A549 (cell line): ENCODE data around the gene TLNRD1. TPM values are rescaled to one million over a fixed set of nuclear protein-coding genes. Genes with fewer than 3 reads are reported as not detected.

ENCODE experiments used
- ATAC-seq, 2 experiments: fragments of 200-7000 bp in 1 of 2; fragments of >200 bp in 1 of 2; cut with Nextera tagmentation in 1 of 2; cut with Tn5 transposase in 1 of 2; 3 replicates each; pipeline versions ENCODE4 v1.8.0 to v1.9.1; 2018 to 2020; ENCODE audit warnings: mild to moderate bottlenecking in 1 of 2, moderate library complexity in 1 of 2
- CTCF ChIA-PET: fragments of 300-600 bp; sonication (Branson Sonifier 250); formaldehyde crosslinking; extraction: SDS; loops from one replicate; lab custom pipeline; 2021; ENCODE audit warnings: antibody characterized with exemption, inconsistent platforms; lab: Yijun Ruan, JAX
- POLR2A ChIA-PET: fragments of 350-600 bp; formaldehyde crosslinking; extraction: SDS; loops from one replicate; lab custom pipeline; 2021; ENCODE audit warnings: antibody characterized with exemption, inconsistent platforms; lab: Yijun Ruan, JAX
- DNase-seq, 2 experiments: peaks; one replicate each; pipeline versions ENCODE4 v3.0.0 to v3.0.0-alpha.2; 2011 to 2016; ENCODE audit warnings: low read depth in 1 of 2, low spot score in 1 of 2
- FAIRE-seq: peaks from 2 replicates; lab custom pipeline; 2011; peaks lifted over from hg19 to GRCh38; lab: Jason Lieb, UNC
- H3K27ac ChIP-seq, 2 experiments: fragments of >200 bp; sonication (Bioruptor Twin); formaldehyde crosslinking; 3 replicates each; pipeline ENCODE4 v1.5.1; 2016 to 2017
- H3K4me1 ChIP-seq: fragments of >200 bp; sonication (Bioruptor Twin); formaldehyde crosslinking; 3 replicates; pipeline ENCODE4 v1.6.1; 2016
- H3K4me2 ChIP-seq: fragments of >200 bp; sonication (Bioruptor Twin); formaldehyde crosslinking; 3 replicates; pipeline ENCODE4 v1.6.1; 2016
- H3K4me3 ChIP-seq: fragments of >200 bp; sonication (Bioruptor Twin); formaldehyde crosslinking; 3 replicates; pipeline ENCODE4 v1.5.1; 2016
- H3K9me3 ChIP-seq: fragments of >200 bp; sonication (Bioruptor Twin); formaldehyde crosslinking; 3 replicates; pipeline ENCODE4 v1.6.1; 2016
- CEBPB ChIP-seq, 2 experiments: fragments of >200 bp in 1 of 2; sonication (Bioruptor Twin) in 1 of 2; formaldehyde crosslinking in 1 of 2; IDR thresholded peaks; 2 replicates each; pipeline ENCODE4 v1.6.1; 2012 to 2016
- EP300 ChIP-seq, 2 experiments: fragments of >200 bp; sonication (Bioruptor Twin); formaldehyde crosslinking; IDR thresholded peaks; 2 replicates in 1 of 2; 3 replicates in 1 of 2; pipeline ENCODE4 v1.6.1; 2016 to 2017
- FOSB ChIP-seq: fragments of 250-450 bp; sonication (Bioruptor Pico); IDR thresholded peaks from 2 replicates; pipeline ENCODE4 v1.5.0; 2020; ENCODE audit warnings: mild to moderate bottlenecking, moderate library complexity
- FOSL2 ChIP-seq, 2 experiments: fragments of 450-650 bp in 1 of 2; fragments of >200 bp in 1 of 2; sonication (Bioruptor Twin) in 1 of 2; formaldehyde crosslinking; IDR thresholded peaks; 2 replicates each; pipeline versions ENCODE4 v1.5.0 to v1.6.1; 2016 to 2020; ENCODE audit warnings: mild to moderate bottlenecking in 1 of 2, moderate library complexity in 1 of 2
- HOXB13 ChIP-seq: fragments of 250-450 bp; sonication (Bioruptor Pico); IDR thresholded peaks from 2 replicates; pipeline ENCODE4 v1.5.0; 2020; ENCODE audit warnings: low read depth, mild to moderate bottlenecking, moderate library complexity
- HOXB5 ChIP-seq: fragments of 250-450 bp; sonication (Bioruptor Pico); IDR thresholded peaks from 2 replicates; pipeline ENCODE4 v1.5.0; 2020; ENCODE audit warnings: mild to moderate bottlenecking, moderate library complexity
- JUN ChIP-seq, 2 experiments: fragments of >200 bp; sonication (Bioruptor Twin); formaldehyde crosslinking; IDR thresholded peaks; 2 replicates in 1 of 2; 3 replicates in 1 of 2; pipeline ENCODE4 v1.6.1; 2016 to 2017
- KDM1A ChIP-seq: fragments of 200-600 bp; sonication (generic); IDR thresholded peaks from 2 replicates; pipeline ENCODE4 v1.6.1; 2016; ENCODE audit warnings: low read depth, mild to moderate bottlenecking
- MAFK ChIP-seq: fragments of 450-650 bp; IDR thresholded peaks from 2 replicates; pipeline ENCODE4 v1.6.1; 2014; ENCODE audit not compliant: partially characterized antibody
- MAZ ChIP-seq: fragments of 150-350 bp; IDR thresholded peaks from 2 replicates; pipeline ENCODE4 v1.6.1; 2014; ENCODE audit warnings: antibody characterized with exemption, low read depth, low read length, borderline replicate concordance
- RAD21 ChIP-seq, 2 experiments: fragments of >200 bp in 1 of 2; sonication (Bioruptor Twin) in 1 of 2; formaldehyde crosslinking in 1 of 2; IDR thresholded peaks in 1 of 2; conservative IDR thresholded peaks in 1 of 2; 2 replicates in 1 of 2; 3 replicates in 1 of 2; pipeline ENCODE4 v1.6.1; 2012 to 2018; ENCODE audit warnings: inconsistent platforms in 1 of 2
- RARB ChIP-seq: fragments of 250-450 bp; sonication (Bioruptor Pico); IDR thresholded peaks from 2 replicates; pipeline ENCODE4 v1.8.0; 2021; ENCODE audit warnings: mild to moderate bottlenecking, moderate library complexity
- RNF2 ChIP-seq: fragments of 200-600 bp; sonication (generic); IDR thresholded peaks from 2 replicates; pipeline ENCODE4 v1.6.1; 2016; ENCODE audit warnings: low read depth, mild to moderate bottlenecking, antibody characterized with exemption, moderate library complexity, borderline replicate concordance
- SMC3 ChIP-seq: fragments of >200 bp; sonication (Bioruptor Twin); formaldehyde crosslinking; IDR thresholded peaks from 3 replicates; pipeline ENCODE4 v1.6.1; 2018; ENCODE audit warnings: inconsistent platforms
- SREBF2 ChIP-seq: fragments of 450-650 bp; IDR thresholded peaks from 2 replicates; pipeline ENCODE4 v1.6.1; 2014; ENCODE audit warnings: mild to moderate bottlenecking, moderate library complexity
- TFCP2L1 ChIP-seq: fragments of 250-450 bp; sonication (Bioruptor Pico); IDR thresholded peaks from 2 replicates; pipeline ENCODE4 v1.5.0; 2021; ENCODE audit warnings: mild to moderate bottlenecking
- TP53 ChIP-seq: fragments of 250-450 bp; sonication (Bioruptor Pico); IDR thresholded peaks from 2 replicates; pipeline ENCODE4 v1.5.0; 2021; ENCODE audit warnings: mild to moderate bottlenecking, moderate library complexity
- ZC3H11A ChIP-seq: fragments of 450-650 bp; IDR thresholded peaks from 2 replicates; pipeline ENCODE4 v1.6.1; 2014; ENCODE audit warnings: antibody characterized with exemption, mild to moderate bottlenecking
- ZFP36 ChIP-seq: fragments of 450-650 bp; IDR thresholded peaks from 2 replicates; pipeline ENCODE4 v1.6.1; 2014; ENCODE audit warnings: borderline replicate concordance; ENCODE audit not compliant: partially characterized antibody
- ZNF302 ChIP-seq: fragments of 250-450 bp; sonication (Bioruptor Pico); IDR thresholded peaks from 2 replicates; pipeline ENCODE4 v1.9.0; 2021; ENCODE audit warnings: inconsistent platforms, mild to moderate bottlenecking, moderate library complexity
- WGBS: methylation state at CpG from one replicate; pipeline ENCODE4 v1.1.6; 2017; ENCODE audit errors: missing lambda C conversion rate; 5-methylcytosine and 5-hydroxymethylcytosine counted together
- polyA plus RNA-seq, 4 experiments: library from polyadenylated mRNA; depleted of rRNA in 3 of 4; stranded (reverse); fragments of >200 nt; fragmentation: RNase III in 1 of 4; extraction: RNeasy Plus Mini Kit Qiagen cat#74134 plus additional on column Dnase treatment in 1 of 4; gene quantifications; 2 replicates in 3 of 4; 3 replicates in 1 of 4; pipeline ENCODE4 v1.2.3, GENCODE V29; 2011 to 2017
- TF ChIP-seq, protein P1 (sequence below): fragments of 200-600 bp; sonication (generic); IDR thresholded peaks from 2 replicates; pipeline ENCODE4 v1.6.1; 2016; ENCODE audit warnings: antibody characterized with exemption, mild to moderate bottlenecking, moderate library complexity
- TF ChIP-seq, protein P2 (sequence below): fragments of >200 bp; sonication (Bioruptor Twin); formaldehyde crosslinking; IDR thresholded peaks from 3 replicates; pipeline ENCODE4 v1.5.1; 2016
- TF ChIP-seq, protein P3 (sequence below): fragments of >200 bp; sonication (Bioruptor Twin); formaldehyde crosslinking; IDR thresholded peaks from 3 replicates; pipeline ENCODE4 v1.6.1; 2016

Gene TLNRD1
- polyA plus RNA-seq, 2 of the 4 experiments (the other 2 are of a cell fraction): 6.6 to 7.2 TPM

DNA sequence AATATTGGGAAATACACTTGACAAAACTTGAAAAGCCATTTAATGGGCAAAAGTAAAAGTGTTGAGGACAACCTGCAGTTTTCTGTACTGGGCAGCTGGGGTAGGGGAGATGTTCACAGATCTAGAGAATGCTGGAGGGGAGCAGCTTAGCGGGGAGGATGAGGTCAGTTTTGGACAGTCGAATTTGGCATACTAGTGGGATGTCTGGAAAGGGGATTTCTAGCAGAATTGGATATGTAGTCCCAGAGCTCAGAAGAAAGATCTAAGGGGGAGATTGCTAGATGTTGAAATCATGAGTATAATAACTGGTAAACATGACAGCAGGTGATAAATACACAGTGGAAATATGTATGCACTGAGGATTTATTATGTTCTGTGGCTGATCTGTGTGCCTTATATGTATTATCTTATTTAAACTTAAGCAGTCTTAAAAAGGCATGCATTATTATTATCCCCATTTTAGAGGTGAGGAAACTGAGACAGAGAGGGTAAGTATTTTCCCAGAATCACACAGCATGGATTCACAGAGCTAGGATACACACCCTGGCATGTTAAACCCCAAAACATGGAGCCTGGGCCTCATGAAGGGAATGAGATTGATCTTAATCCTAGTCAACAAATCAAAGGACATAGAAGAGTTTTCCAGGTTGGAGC, 42.7 kb downstream of the TLNRD1 start:
- Histone ChIP-seq H3K4me2 (no peak overlapping the region), H3K27ac (no peak overlapping the region), H3K4me1 (no peaks in the 10 kb centered on the region), H3K4me3 (no peak overlapping the region), H3K9me3 (no peaks in the 10 kb centered on the region)
- 40% methylated on average over 2 of the region's 2 CpGs for WGBS
- FAIRE-seq: no peak
- TF ChIP-seq RNF2: no peak
- TF ChIP-seq ZC3H11A: no peak
- no peak for TF ChIP-seq MAZ
- TF ChIP-seq, protein P1, sequence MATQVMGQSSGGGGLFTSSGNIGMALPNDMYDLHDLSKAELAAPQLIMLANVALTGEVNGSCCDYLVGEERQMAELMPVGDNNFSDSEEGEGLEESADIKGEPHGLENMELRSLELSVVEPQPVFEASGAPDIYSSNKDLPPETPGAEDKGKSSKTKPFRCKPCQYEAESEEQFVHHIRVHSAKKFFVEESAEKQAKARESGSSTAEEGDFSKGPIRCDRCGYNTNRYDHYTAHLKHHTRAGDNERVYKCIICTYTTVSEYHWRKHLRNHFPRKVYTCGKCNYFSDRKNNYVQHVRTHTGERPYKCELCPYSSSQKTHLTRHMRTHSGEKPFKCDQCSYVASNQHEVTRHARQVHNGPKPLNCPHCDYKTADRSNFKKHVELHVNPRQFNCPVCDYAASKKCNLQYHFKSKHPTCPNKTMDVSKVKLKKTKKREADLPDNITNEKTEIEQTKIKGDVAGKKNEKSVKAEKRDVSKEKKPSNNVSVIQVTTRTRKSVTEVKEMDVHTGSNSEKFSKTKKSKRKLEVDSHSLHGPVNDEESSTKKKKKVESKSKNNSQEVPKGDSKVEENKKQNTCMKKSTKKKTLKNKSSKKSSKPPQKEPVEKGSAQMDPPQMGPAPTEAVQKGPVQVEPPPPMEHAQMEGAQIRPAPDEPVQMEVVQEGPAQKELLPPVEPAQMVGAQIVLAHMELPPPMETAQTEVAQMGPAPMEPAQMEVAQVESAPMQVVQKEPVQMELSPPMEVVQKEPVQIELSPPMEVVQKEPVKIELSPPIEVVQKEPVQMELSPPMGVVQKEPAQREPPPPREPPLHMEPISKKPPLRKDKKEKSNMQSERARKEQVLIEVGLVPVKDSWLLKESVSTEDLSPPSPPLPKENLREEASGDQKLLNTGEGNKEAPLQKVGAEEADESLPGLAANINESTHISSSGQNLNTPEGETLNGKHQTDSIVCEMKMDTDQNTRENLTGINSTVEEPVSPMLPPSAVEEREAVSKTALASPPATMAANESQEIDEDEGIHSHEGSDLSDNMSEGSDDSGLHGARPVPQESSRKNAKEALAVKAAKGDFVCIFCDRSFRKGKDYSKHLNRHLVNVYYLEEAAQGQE: no peak
- TF ChIP-seq JUN (IDR thresholded peaks at IDR 0.05): no peak
- TF ChIP-seq, protein P2, sequence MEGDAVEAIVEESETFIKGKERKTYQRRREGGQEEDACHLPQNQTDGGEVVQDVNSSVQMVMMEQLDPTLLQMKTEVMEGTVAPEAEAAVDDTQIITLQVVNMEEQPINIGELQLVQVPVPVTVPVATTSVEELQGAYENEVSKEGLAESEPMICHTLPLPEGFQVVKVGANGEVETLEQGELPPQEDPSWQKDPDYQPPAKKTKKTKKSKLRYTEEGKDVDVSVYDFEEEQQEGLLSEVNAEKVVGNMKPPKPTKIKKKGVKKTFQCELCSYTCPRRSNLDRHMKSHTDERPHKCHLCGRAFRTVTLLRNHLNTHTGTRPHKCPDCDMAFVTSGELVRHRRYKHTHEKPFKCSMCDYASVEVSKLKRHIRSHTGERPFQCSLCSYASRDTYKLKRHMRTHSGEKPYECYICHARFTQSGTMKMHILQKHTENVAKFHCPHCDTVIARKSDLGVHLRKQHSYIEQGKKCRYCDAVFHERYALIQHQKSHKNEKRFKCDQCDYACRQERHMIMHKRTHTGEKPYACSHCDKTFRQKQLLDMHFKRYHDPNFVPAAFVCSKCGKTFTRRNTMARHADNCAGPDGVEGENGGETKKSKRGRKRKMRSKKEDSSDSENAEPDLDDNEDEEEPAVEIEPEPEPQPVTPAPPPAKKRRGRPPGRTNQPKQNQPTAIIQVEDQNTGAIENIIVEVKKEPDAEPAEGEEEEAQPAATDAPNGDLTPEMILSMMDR: no peak
- CTCF ChIA-PET: interaction anchor here (0.9 to 1.2 kb wide), 3 partner anchors 8 to 223 kb away, joined by 3 read pairs; no protein-coding TSS in a partner anchor
- no peak for ATAC-seq
- no peak for DNase-seq
- POLR2A ChIA-PET: no interaction called here

DNA sequence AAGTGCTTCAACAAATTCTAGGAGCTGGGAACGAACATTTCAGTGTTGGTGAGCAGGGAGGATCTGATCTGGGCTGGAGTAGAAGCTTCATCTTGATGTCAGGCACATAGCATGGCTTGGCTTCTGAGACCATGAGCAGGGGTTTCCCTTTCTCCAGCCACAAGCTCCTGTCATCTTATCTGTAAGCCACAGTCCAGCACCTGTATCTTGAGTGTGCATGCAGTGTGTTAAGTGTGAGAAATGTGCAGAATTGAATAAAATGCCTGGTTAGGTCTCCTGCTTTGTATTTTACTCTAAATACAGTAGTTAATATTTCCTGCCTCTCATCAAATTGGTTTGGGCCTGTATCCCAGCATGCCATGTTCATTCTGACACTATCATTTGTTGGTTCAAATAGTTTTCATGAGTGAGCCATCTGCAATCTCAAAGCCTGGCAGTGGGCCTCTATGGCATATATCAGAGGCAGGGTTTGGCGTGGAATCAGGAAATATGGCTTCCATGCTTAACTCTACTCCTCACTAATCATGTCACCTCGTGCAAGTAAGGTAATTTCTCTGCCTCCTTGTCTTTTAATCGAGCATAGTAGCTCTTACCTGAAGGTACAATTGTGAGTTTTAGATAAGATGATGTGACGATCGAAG, 43.3 kb downstream of the TLNRD1 start:
- FAIRE-seq (no peak), ATAC-seq (no peak), DNase-seq (no peak)
- H3K4me1 ChIP-seq: no peaks in the 10 kb centered on the region
- POLR2A ChIA-PET: no interaction called here
- 43% methylated on average over 6 of the region's 6 CpGs for WGBS
- H3K27ac ChIP-seq: no peak overlapping the region
- no peak overlapping the region for H3K4me3 ChIP-seq
- H3K9me3 ChIP-seq: no peaks in the 10 kb centered on the region
- TF ChIP-seq HOXB5 (CRISPR knock-in tag) (no peak), RAD21 (conservative IDR thresholded peaks at IDR 0.05 in 1 of 2, IDR thresholded peaks at IDR 0.05 in 1 of 2) (no peak), CEBPB (IDR thresholded peaks at IDR 0.05) (no peak), ZNF302 (CRISPR knock-in tag) (no peak), TP53 (no peak), EP300 (IDR thresholded peaks at IDR 0.05) (no peak)
- CTCF ChIA-PET: interaction anchor here (0.6 to 1.2 kb wide), 4 partner anchors 9 to 222 kb away, joined by 3 read pairs; no protein-coding TSS in a partner anchor
- H3K4me2 ChIP-seq: no peak overlapping the region

DNA sequence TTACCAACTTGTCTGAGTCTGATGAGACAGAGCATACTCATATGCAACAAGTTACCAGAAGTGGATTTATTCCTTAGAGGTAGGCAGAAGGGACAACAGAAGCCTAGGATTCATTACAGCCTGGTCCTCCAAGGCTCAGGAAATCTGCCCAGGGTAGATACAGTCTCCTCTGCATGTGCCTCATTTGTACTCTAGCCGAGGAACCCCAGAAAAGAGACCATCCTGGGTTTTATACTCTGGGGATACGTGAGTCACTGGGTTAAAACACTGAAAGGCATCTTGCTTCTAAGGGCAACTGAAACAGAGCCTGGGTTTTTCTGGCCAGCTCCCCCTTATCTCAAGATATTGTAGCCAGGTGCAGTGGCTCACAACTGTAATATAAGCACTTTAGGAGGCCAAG, 45.6 kb downstream of the TLNRD1 start:
- ATAC-seq: no peak
- 18% methylated on average over 2 of the region's 2 CpGs for WGBS

More for the DNA sequence above, 45.6 kb downstream of the TLNRD1 start:
- no peak for FAIRE-seq
- H3K4me3 ChIP-seq: no peak overlapping the region
- DNase-seq: no peak
- ChIA-PET CTCF (interaction anchor here (0.6 to 1.8 kb wide), 3 partner anchors 10 to 591 kb away, joined by 3 to 5 read pairs (median 4); no protein-coding TSS in a partner anchor), POLR2A (no interaction called here)
- no peak overlapping the region for H3K4me2 ChIP-seq
- H3K4me1 ChIP-seq: no peaks in the 10 kb centered on the region
- TF ChIP-seq FOSL2 (IDR thresholded peaks at IDR 0.05) (no peak), FOSL2 (CRISPR knock-in tag; IDR thresholded peaks at IDR 0.05) (no peak), ZFP36 (no peak), HOXB13 (no peak), SREBF2 (no peak), KDM1A (no peak), TFCP2L1 (CRISPR knock-in tag) (no peak), RARB (CRISPR knock-in tag) (no peak), SMC3 (no peak), ZC3H11A (no peak), RAD21 (conservative IDR thresholded peaks at IDR 0.05 in 1 of 2, IDR thresholded peaks at IDR 0.05 in 1 of 2) (no peak), FOSB (no peak), MAFK (no peak)
- TF ChIP-seq, protein P3, sequence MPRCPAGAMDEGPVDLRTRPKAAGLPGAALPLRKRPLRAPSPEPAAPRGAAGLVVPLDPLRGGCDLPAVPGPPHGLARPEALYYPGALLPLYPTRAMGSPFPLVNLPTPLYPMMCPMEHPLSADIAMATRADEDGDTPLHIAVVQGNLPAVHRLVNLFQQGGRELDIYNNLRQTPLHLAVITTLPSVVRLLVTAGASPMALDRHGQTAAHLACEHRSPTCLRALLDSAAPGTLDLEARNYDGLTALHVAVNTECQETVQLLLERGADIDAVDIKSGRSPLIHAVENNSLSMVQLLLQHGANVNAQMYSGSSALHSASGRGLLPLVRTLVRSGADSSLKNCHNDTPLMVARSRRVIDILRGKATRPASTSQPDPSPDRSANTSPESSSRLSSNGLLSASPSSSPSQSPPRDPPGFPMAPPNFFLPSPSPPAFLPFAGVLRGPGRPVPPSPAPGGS: no peak
- no peak overlapping the region for H3K27ac ChIP-seq
- no peaks in the 10 kb centered on the region for H3K9me3 ChIP-seq
